Heart left ventricle (tissue), 16 donors: ENCODE data around the gene AMN. TPM values are rescaled to one million over a fixed set of nuclear protein-coding genes. Genes with fewer than 3 reads are reported as not detected.
A peak's percentile ranks its signal among the peaks of the same experiment; 100 is the strongest.

Source experiments
- ATAC-seq, 4 donors: fragments of 200-7000 bp; cut with Tn5 transposase; one replicate each; pipeline ENCODE4 v1.9.1; 2020 to 2022; ENCODE audit warnings: moderate library complexity in 4 of 4, mild to moderate bottlenecking in 3 of 4, moderate number of reproducible peaks in 1 of 4
- DNase-seq, 5 donors: peaks; one replicate each; pipeline ENCODE4 v3.0.0-alpha.2; 2020
- H3K27ac ChIP-seq, 12 donors: fragments of 200-600 bp; sonication (generic) in 4 of 12; one replicate each; pipeline versions ENCODE4 v1.5.0 to v1.8.0; 2016 to 2022; ENCODE audit warnings: mild to moderate bottlenecking in 2 of 12
- H3K27me3 ChIP-seq, 9 donors: fragments of 200-600 bp; sonication (generic) in 2 of 9; one replicate each; pipeline versions ENCODE4 v1.5.1 to v1.8.0; 2016 to 2022; ENCODE audit warnings: mild to moderate bottlenecking in 3 of 9
- H3K36me3 ChIP-seq, 9 donors: fragments of 200-600 bp; sonication (generic) in 2 of 9; one replicate each; pipeline versions ENCODE4 v1.5.0 to v1.8.0; 2018 to 2022; ENCODE audit warnings: mild to moderate bottlenecking in 2 of 9
- H3K4me1 ChIP-seq, 12 donors: fragments of 200-600 bp; sonication (generic) in 4 of 12; one replicate each; pipeline versions ENCODE4 v1.5.0 to v1.8.0; 2016 to 2022; ENCODE audit warnings: mild to moderate bottlenecking in 3 of 12
- H3K4me3 ChIP-seq, 12 donors: fragments of 200-600 bp; sonication (generic) in 4 of 12; one replicate each; pipeline versions ENCODE4 v1.5.0 to v1.8.0; 2017 to 2022; ENCODE audit warnings: mild to moderate bottlenecking in 9 of 12, moderate library complexity in 4 of 12
- H3K9me3 ChIP-seq, 12 donors: fragments of 200-600 bp; sonication (generic) in 4 of 12; one replicate each; pipeline versions ENCODE4 v1.5.0 to v1.8.0; 2016 to 2022; ENCODE audit warnings: mild to moderate bottlenecking in 1 of 12
- POLR2A ChIP-seq, 2 donors: fragments of 450-650 bp; IDR thresholded peaks; one replicate each; pipeline ENCODE4 v1.6.1; 2017; ENCODE audit warnings: antibody characterized with exemption in 2 of 2, mild to moderate bottlenecking in 2 of 2, moderate library complexity in 2 of 2
- WGBS, 4 donors: extraction: QIAGEN DNeasy Blood & Tissue Kit in 2 of 4; methylation state at CpG; one replicate each; pipeline versions ENCODE4 v1.1.5 to v1.1.7; 2013 to 2018; 5-methylcytosine and 5-hydroxymethylcytosine counted together
- intact Hi-C, 10 donors: fragments of 100-400 bp; cut with DNase I; formaldehyde crosslinking; loops; one replicate each; pipeline versions ENCODE4 v1.11.1 to v1.14.2; 2022
- polyA plus RNA-seq, 2 donors: library from polyadenylated mRNA; stranded (reverse); fragments of 200-250 nt; gene quantifications; one replicate each; pipeline ENCODE4 v1.2.3, GENCODE V29; 2013
- total RNA-seq, 9 donors: library from RNA; depleted of rRNA in 2 of 9; stranded (reverse); fragments of >200 nt in 2 of 9; fragmentation: NEBNext Ultra II Directional in 3 of 9; extraction: Animal tissue kit (Norgen Biotek cat#: 25700) in 3 of 9; gene quantifications; one replicate each; pipeline versions ENCODE4 v1.1.0 to v1.2.4, GENCODE V29; 2016 to 2023
- TF ChIP-seq, protein P1 (sequence below), 12 donors: fragments of 200-600 bp; sonication (generic) in 4 of 12; IDR thresholded peaks; one replicate each; pipeline versions ENCODE4 v1.5.0 to v1.8.0; 2018 to 2022; ENCODE audit warnings: antibody characterized with exemption in 12 of 12, mild to moderate bottlenecking in 5 of 12
- donor health status: ischemic (EF 13 %, LVEDD 7.1; RV severe dilation, severe dysfunction).
- donor health status: healthy with polysubstance abuse.
- donor health status: DM: no; HTN: yes; CAD: no.
- donor health status: DM: no; HTN: no; CAD: no.
- donor health status: ischemic (EF 25% LVEDD 6.9; RV normal size, moderate dysfunction).
- donor health status: ischemic (EF 25% LVEDD 5.7; RV mildly dilated, moderate dysfunction).
- donor health status: healthy.
- donor health status: DM: yes; HTN: yes; CAD: no.
- donor health status: ischemic (EF 35%, LVEDD 5.7; RV mildly dilated, moderate dysfunction).
- donor health status: nonischemic (EF 11% LVEDD 7.7; RV severe dilation, severe dysfunction).
- donor health status: DM: yes; HTN: yes; CAD: no.
- donor health status: PGD.
- donor health status: ischemic (EF 29% LVEDD 5.4; RV normal size, mild dysfunction).
- donor health status: nonischemic (EF 23%, LVEDD 6.1; RV moderate dilation, normal function).

AMN gene
- total and polyA plus RNA-seq, 11 donors: 0.11 to 0.36 (median 0.21) TPM; not detected in 8

DNA sequence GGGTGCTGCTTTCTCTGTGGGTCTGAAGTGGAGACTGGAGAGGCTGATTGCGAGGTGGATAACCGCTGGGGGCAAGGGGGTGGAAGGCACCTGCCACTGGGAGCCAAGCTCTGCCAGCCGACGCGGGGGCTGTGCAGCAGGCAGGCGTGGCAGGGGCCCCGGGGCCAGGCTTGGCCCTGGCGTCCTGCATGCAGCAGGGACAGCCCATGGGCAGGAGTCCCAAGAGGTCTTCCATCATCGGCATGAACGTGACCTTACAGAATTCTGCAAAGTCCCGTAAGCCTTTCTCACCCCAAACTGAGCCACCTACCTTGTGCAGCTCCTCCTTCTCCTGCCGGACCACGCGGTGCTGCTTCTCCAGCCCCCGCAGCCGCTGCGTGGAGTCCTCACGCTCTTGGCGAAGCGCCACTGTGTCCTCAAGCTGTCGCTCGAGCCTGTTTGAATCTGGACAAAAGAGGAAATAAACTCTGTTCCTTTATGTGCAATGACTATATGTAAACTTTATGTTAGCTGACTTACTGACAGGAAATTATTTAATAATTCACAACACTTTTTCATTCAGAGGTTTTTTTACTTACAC is 51.3 kb downstream of the AMN start:
- H3K27ac ChIP-seq: no peak overlapping the region
- no peaks in the 10 kb centered on the region for H3K27me3 ChIP-seq
- H3K9me3 ChIP-seq: no peaks in the 10 kb centered on the region
- 75 to 86% (median 78%) methylated on average over 14 to 22 of the region's 22 CpGs for WGBS, 4 donors
- intact Hi-C loops: no loop called here
- H3K36me3 ChIP-seq: peaks cover 4 to 100% (median 96%) of the 10 kb centered on the region in 9 donors
- TF ChIP-seq POLR2A (IDR thresholded peaks at IDR 0.05): no peak
- TF ChIP-seq, protein P1, sequence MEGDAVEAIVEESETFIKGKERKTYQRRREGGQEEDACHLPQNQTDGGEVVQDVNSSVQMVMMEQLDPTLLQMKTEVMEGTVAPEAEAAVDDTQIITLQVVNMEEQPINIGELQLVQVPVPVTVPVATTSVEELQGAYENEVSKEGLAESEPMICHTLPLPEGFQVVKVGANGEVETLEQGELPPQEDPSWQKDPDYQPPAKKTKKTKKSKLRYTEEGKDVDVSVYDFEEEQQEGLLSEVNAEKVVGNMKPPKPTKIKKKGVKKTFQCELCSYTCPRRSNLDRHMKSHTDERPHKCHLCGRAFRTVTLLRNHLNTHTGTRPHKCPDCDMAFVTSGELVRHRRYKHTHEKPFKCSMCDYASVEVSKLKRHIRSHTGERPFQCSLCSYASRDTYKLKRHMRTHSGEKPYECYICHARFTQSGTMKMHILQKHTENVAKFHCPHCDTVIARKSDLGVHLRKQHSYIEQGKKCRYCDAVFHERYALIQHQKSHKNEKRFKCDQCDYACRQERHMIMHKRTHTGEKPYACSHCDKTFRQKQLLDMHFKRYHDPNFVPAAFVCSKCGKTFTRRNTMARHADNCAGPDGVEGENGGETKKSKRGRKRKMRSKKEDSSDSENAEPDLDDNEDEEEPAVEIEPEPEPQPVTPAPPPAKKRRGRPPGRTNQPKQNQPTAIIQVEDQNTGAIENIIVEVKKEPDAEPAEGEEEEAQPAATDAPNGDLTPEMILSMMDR (IDR thresholded peaks at IDR 0.05): no peak
- H3K4me3 ChIP-seq: no peak overlapping the region
- H3K4me1 ChIP-seq: no peaks in the 10 kb centered on the region
- ATAC-seq (no peak), DNase-seq (no peak)

DNA sequence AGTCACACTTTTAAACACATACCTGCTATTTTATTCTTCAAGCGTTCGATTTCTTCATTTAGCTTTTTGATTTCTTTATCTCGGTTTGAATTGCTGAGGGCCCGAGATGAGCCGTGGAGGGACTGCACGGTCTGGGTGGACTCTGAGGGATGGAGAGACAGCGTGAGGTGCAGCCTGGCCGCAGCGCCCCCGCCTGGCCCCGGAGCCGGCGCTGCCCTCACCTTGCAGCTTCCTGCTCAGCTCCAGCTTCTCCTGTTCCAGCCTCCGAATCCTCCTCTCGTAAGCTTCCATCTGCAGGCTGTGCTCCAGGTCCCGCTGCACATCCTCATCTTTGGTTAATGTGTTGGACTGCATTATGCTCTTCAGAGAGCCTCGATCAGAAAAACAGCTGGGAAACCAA is 53.2 kb downstream of the AMN start:
- DNase-seq (no peak), ATAC-seq (no peak)
- TF ChIP-seq POLR2A (IDR thresholded peaks at IDR 0.05): no peak
- H3K4me3 ChIP-seq: no peak overlapping the region
- peaks cover 4 to 100% (median 95%) of the 10 kb centered on the region in 9 donors for H3K36me3 ChIP-seq
- H3K27me3 ChIP-seq: no peaks in the 10 kb centered on the region
- H3K4me1 ChIP-seq: no peaks in the 10 kb centered on the region
- H3K27ac ChIP-seq: no peak overlapping the region
- intact Hi-C loops: no loop called here
- H3K9me3 ChIP-seq: no peaks in the 10 kb centered on the region
- 91 to 92% (median 92%) methylated on average over 17 of the region's 17 CpGs for WGBS, 4 donors

DNA sequence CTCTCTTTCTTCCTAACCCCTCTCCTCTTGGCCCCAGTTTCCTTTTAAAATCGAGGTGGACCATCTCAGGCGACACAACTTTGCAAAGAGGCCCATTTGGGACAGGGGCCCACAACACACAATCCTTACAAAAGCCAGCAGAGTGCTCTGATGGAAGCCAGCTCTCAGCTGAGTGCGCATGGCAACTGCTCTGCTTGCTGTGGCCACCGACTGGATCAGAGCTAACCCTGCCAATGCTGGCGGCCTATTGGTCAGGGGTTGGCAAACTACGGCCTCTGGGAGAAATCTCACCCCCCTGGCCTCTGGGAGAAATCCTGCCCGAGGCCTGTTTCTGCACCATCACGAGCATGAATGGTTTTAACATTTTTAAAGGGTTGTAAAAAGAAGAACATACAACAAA is 55.0 kb downstream of the AMN start:
- ATAC-seq (no peak), DNase-seq (no peak)
- Histone ChIP-seq H3K27ac (no peak overlapping the region), H3K27me3 (no peaks in the 10 kb centered on the region), H3K4me1 (no peaks in the 10 kb centered on the region), H3K4me3 (no peak overlapping the region), H3K9me3 (no peaks in the 10 kb centered on the region), H3K36me3 (peaks cover 0 to 100% (median 96%) of the 10 kb centered on the region in 9 donors)
- intact Hi-C loops: no loop called here
- TF ChIP-seq, protein P1 (IDR thresholded peaks at IDR 0.05): no peak
- TF ChIP-seq POLR2A (IDR thresholded peaks at IDR 0.05): no peak
- WGBS, 4 donors: 90 to 95% (median 92%) methylated on average over 8 of the region's 8 CpGs

DNA sequence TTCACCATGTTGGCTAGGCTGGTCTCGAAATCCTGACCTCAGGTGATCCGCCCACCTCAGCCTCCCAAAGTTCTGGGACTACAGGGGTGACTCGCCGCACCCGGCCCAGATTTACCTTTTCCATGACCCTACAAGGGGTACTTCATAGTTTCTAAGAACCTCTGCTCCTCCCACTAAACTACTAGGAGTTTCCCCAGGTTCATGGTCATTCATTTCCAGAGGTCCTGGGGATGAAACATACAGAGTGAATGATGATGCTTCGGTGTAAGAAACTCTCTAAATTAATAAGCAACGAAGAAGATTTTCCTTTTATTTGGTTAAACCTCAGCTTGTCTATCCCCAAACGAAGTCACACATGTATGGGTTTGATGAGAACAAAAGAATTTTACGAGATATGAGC is 56.9 kb downstream of the AMN start:
- no peak overlapping the region for H3K27ac ChIP-seq
- intact Hi-C loops: no loop called here
- no peak for TF ChIP-seq POLR2A (IDR thresholded peaks at IDR 0.05)
- TF ChIP-seq, protein P1 (IDR thresholded peaks at IDR 0.05): no peak

DNA sequence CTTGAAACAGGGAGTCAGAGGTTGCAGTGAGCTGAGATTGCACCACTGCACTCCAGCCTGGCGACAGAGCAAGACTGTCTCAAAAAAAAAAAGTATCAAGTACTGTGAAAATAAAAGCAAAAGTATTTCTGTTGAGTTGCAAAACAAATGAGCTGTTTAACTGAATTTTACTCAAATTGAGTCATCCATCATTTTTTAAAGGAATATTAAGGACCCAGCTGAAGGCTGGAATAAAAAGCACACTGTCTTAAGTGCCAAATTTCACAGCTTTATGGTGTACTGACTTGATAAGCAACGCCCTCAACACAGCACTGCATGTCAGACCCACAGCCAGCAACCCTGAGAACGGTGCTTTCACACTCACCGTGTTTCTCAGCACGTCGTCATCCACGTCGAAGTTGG is 57.9 kb downstream of the AMN start:
- DNase-seq: no peak

More for the DNA sequence above, 56.9 kb downstream of the AMN start:
- peaks cover 0 to 100% (median 97%) of the 10 kb centered on the region in 9 donors for H3K36me3 ChIP-seq
- H3K4me1 ChIP-seq: no peaks in the 10 kb centered on the region
- WGBS, 4 donors: 95 to 97% (median 95%) methylated on average over 9 of the region's 9 CpGs
- ATAC-seq: no peak
- no peaks in the 10 kb centered on the region for H3K9me3 ChIP-seq
- DNase-seq: no peak
- no peaks in the 10 kb centered on the region for H3K27me3 ChIP-seq
- H3K4me3 ChIP-seq: no peak overlapping the region

More for the DNA sequence above, 57.9 kb downstream of the AMN start:
- TF ChIP-seq POLR2A (IDR thresholded peaks at IDR 0.05): no peak
- TF ChIP-seq, protein P1 (IDR thresholded peaks at IDR 0.05): no peak
- Histone ChIP-seq H3K4me1 (no peaks in the 10 kb centered on the region), H3K27me3 (no peaks in the 10 kb centered on the region), H3K4me3 (no peak overlapping the region), H3K27ac (no peak overlapping the region), H3K36me3 (peaks cover 0 to 98% (median 94%) of the 10 kb centered on the region in 9 donors), H3K9me3 (no peaks in the 10 kb centered on the region)
- intact Hi-C loops: no loop called here
- peak in 3 of 4 donors; percentile 29 to 67 (median 38) for ATAC-seq
- 60 to 74% (median 71%) methylated on average over 8 of the region's 8 CpGs for WGBS, 4 donors
